Activated T-cell treated with anti-CD3 and anti-CD28 coated beads, Interleukin-2, amount 50 U/mL, for 24 hours (primary cell): ENCODE data around the gene FMN1.

Experiments
- DNase-seq: peaks from one replicate; pipeline ENCODE4 v3.0.0-alpha.2; 2020
- H3K27ac Mint-ChIP-seq: 2 replicates; pipeline ENCODE4 v1.8.0; 2020; ENCODE audit warnings: mild to moderate bottlenecking, mixed read lengths
- H3K27me3 Mint-ChIP-seq: 2 replicates; pipeline ENCODE4 v1.8.0; 2020; ENCODE audit warnings: mixed read lengths
- H3K36me3 Mint-ChIP-seq: 2 replicates; pipeline ENCODE4 v1.8.0; 2020; ENCODE audit warnings: low read depth, mixed read lengths
- H3K4me1 Mint-ChIP-seq: 2 replicates; pipeline ENCODE4 v1.8.0; 2020; ENCODE audit warnings: low read depth, mixed read lengths
- H3K4me3 Mint-ChIP-seq: 2 replicates; pipeline ENCODE4 v1.8.0; 2020; ENCODE audit warnings: mild to moderate bottlenecking, moderate library complexity, mixed read lengths
- H3K9me3 Mint-ChIP-seq: 2 replicates; pipeline ENCODE4 v1.8.0; 2020; ENCODE audit warnings: mixed read lengths

Gene FMN1

DNA sequence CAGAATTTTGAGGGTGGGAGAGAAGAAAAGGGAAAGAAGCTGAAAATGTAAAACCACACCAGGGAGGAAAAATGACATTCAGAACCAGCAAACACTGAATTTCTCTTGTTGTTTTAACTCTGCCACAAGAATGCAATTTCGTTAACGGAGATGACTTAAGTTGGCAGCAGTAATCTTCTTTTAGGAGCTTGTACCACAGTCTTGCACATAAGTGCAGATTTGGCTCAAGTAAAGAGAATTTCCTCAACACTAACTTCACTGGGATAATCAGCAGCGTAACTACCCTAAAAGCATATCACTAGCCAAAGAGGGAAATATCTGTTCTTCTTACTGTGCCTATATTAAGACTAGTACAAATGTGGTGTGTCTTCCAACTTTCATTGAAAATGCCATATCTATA is 461.2 kb downstream of the FMN1 start:
- Mint-ChIP-seq H3K36me3 (no peaks in the 10 kb centered on the region), H3K27me3 (peaks cover 66% of the 10 kb centered on the region)
- no peak for DNase-seq

DNA sequence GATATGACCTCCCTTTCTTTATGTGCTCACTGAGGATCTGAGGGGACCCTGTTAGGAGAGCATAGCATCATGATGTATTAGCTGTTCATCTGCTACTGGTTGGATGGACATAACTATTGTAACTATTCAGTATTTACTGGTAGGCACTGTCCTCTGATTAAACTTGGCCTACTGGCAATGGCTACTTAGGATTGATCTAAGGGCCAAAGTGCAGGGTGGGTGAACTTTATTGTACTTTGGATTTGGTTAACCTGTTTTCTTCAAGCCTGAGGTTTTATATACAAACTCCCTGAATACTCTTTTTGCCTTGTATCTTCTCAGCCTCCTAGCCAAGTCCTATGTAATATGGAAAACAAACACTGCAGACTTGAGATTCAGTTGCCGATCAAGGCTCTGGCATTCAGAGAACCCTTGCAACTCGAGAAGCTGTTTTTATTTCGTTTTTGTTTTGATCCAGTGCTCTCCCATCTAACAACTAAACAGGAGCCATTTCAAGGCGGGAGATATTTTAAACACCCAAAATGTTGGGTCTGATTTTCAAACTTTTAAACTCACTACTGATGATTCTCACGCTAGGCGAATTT is 461.8 kb downstream of the FMN1 start:
- H3K27ac Mint-ChIP-seq, result no peak overlapping the region
- H3K36me3 Mint-ChIP-seq, result no peaks in the 10 kb centered on the region
- no peak overlapping the region for H3K4me3 Mint-ChIP-seq
- DNase-seq, result no peak
- H3K4me1 Mint-ChIP-seq, result peaks cover 7% of the 10 kb centered on the region
- no peaks in the 10 kb centered on the region for H3K9me3 Mint-ChIP-seq
- H3K27me3 Mint-ChIP-seq, result peaks cover 69% of the 10 kb centered on the region

More for the DNA sequence above, 461.2 kb downstream of the FMN1 start:
- Mint-ChIP-seq H3K9me3 (no peaks in the 10 kb centered on the region), H3K27ac (no peak overlapping the region), H3K4me1 (peaks cover 7% of the 10 kb centered on the region), H3K4me3 (no peak overlapping the region)

DNA sequence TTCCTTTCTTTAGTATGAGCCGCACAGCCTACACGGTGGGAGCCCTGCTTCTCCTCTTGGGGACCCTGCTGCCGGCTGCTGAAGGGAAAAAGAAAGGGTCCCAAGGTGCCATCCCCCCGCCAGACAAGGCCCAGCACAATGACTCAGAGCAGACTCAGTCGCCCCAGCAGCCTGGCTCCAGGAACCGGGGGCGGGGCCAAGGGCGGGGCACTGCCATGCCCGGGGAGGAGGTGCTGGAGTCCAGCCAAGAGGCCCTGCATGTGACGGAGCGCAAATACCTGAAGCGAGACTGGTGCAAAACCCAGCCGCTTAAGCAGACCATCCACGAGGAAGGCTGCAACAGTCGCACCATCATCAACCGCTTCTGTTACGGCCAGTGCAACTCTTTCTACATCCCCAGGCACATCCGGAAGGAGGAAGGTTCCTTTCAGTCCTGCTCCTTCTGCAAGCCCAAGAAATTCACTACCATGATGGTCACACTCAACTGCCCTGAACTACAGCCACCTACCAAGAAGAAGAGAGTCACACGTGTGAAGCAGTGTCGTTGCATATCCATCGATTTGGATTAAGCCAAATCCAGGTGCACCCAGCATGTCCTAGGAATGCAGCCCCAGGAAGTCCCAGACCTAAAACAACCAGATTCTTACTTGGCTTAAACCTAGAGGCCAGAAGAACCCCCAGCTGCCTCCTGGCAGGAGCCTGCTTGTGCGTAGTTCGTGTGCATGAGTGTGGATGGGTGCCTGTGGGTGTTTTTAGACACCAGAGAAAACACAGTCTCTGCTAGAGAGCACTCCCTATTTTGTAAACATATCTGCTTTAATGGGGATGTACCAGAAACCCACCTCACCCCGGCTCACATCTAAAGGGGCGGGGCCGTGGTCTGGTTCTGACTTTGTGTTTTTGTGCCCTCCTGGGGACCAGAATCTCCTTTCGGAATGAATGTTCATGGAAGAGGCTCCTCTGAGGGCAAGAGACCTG is 463.5 kb downstream of the FMN1 start:
- DNase-seq, result no peak
- peaks cover 75% of the 10 kb centered on the region for H3K27me3 Mint-ChIP-seq
- no peak overlapping the region for H3K27ac Mint-ChIP-seq
- H3K9me3 Mint-ChIP-seq, result no peaks in the 10 kb centered on the region
- no peak overlapping the region for H3K4me3 Mint-ChIP-seq
- peaks cover 7% of the 10 kb centered on the region for H3K4me1 Mint-ChIP-seq
- H3K36me3 Mint-ChIP-seq, result no peaks in the 10 kb centered on the region

DNA sequence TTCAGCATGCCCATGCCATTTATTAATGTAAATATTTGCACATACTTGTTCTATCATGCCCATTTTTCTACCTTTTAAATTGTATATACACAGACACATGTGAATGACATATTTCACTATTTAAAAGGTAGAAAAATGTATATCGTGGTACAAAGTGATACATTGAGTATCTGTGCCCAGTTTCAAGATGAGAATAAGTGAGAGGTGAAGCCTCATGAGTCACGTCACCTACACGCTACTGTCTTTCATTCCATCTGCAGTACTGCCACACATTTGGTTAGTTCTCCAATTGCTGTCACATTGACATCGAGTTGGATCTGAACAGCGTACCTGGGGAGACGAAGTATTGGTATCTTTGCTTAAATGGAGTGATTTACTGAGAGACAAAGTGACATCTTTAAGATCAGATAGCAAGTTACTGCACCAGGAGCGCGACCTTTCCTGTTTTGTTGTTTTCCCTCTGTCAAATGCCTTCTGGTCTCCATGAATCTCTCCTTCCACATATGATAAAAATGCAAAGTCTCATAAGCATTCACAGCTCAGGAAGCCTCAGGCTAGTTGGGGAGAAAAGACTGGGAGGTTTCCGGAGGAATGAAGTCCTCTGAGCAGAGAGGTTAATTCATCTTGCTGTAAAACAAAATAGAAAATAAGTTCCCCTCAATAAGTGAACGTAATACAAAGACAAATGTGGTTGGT is 464.7 kb downstream of the FMN1 start:
- no peaks in the 10 kb centered on the region for H3K36me3 Mint-ChIP-seq
- H3K4me1 Mint-ChIP-seq, result peaks cover 7% of the 10 kb centered on the region
- peaks cover 80% of the 10 kb centered on the region for H3K27me3 Mint-ChIP-seq
- H3K27ac Mint-ChIP-seq, result no peak overlapping the region
- peaks cover 2% of the 10 kb centered on the region for H3K9me3 Mint-ChIP-seq
- DNase-seq, result no peak
- H3K4me3 Mint-ChIP-seq, result no peak overlapping the region

DNA sequence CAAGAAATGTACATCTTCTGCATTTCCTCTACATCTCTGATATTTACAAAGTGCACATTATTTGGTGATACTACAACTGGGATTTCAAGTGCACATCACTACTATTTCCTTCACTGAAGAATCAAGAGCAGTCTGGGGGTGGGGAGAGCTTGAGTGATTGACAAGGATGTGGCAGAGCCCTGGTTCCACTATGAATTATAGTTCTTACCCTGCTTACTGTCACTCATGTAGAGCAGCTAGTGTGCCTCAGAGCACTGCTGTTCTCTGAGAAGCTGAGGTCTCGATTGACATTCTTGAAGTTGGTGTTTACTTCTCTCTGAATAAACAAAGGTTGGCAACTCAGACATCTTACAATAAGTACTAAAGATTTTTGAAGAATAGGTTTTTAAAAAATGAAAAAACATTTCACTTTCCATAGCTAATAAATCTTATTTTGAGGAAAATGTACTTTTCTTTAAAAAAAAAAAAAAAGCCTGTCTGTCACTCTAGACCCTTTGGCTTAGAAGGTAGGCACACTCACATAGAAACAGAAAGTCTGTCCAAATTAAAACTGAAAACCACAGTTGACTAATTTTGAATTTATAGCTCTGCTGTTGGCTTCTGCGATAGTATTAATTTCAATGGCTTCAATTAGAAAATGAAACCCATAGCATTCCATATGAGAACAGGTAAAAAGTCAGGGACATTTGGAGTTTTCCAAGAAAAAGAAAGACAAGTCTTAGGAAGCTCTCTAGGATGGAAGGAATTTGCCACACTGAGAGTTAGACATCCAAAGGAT is 471.2 kb downstream of the FMN1 start:
- Mint-ChIP-seq H3K36me3 (no peaks in the 10 kb centered on the region), H3K27ac (no peak overlapping the region), H3K27me3 (peaks cover 93% of the 10 kb centered on the region), H3K4me3 (no peak overlapping the region), H3K4me1 (peaks cover 24% of the 10 kb centered on the region), H3K9me3 (peaks cover 2% of the 10 kb centered on the region)
- DNase-seq, result no peak

DNA sequence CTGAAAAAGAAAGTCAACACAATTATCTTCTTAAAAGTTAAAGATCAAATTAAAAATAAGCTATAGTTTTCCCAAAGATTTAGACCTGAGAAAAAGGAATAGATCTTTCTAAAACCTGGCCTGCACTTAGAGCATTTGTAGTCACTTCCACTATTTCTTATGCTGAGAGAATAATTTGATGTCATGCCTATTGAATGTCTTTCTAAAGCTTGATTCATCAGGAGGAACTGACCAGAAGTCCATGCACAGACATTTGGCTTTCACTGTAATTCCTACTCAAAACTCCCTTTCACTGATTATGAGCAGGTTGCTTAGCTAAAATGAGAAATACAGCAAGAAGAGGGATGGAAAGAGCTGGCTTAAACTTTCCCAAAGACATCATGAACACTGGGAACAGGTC is 472.4 kb downstream of the FMN1 start:
- H3K36me3 Mint-ChIP-seq, result no peaks in the 10 kb centered on the region
- DNase-seq, result no peak
- no peak overlapping the region for H3K27ac Mint-ChIP-seq
- no peak overlapping the region for H3K4me3 Mint-ChIP-seq
- peaks cover 92% of the 10 kb centered on the region for H3K27me3 Mint-ChIP-seq
- H3K9me3 Mint-ChIP-seq, result peaks cover 2% of the 10 kb centered on the region
- peaks cover 31% of the 10 kb centered on the region for H3K4me1 Mint-ChIP-seq

DNA sequence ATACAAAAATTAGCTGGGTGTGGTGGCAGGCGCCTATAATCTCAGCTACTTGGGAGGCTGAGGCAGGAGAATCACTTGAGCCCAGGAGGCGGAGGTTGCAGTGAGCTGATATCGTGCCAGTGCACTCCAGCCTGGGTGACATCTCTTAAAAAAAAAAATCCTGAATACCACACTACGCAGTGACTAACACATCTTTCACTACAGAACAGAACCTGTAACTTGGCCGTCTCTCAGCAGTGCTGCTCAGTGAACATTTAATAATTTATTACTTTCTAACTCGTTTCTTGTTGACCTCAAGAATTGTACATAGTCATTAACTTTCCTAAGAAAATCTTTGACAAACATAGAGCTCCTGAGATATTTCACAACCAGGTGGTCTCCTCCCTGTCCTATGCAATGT is 472.9 kb downstream of the FMN1 start:
- Mint-ChIP-seq H3K36me3 (no peaks in the 10 kb centered on the region), H3K27ac (no peak overlapping the region), H3K27me3 (peaks cover 92% of the 10 kb centered on the region), H3K4me1 (peaks cover 36% of the 10 kb centered on the region), H3K9me3 (peaks cover 2% of the 10 kb centered on the region), H3K4me3 (no peak overlapping the region)
- no peak for DNase-seq

DNA sequence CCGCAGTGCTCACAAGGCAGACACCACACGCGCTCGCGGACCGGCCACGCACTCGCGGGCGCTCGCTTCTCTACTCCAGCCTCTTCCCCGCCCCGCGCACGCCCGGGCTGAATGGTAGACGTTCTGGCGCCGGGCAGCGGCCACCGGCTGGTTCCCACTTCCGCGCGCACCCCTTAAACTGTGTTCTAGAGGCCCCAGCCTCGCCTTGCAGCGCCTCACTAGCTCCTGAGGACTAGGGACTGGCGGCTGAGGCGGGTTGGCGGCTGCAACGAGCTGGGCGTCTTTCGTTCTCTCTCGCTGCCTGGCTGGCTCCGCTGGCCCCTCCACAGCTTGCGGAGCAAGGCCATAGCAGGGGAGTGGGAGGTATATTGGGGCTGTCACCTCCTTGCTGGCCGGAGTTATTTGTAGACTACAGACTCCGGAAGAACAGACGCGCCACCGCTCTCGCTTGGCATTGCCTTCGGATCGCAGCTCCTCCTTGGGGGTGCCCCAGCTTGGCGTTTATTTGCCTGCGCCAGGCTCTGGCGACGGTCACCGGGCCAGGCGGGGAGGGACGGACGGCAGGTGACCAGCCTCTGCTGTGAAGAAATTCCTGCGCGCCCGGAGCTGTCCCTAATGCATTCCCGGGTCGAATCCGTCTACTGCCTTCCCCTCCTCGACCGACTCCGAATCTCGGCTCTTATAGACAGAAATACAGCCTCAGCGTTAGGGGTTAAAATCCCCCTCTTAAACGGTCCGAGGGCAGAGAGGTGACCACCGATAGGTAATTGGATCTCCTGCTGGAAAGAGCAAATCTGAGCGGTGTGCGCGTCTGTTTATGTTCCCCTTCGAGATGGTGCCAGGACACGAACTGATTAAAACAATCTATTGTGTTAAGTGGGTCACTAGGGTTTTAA is 475.4 kb downstream of the FMN1 start:
- Mint-ChIP-seq H3K27me3 (peaks cover 87% of the 10 kb centered on the region), H3K27ac (no peak overlapping the region), H3K4me3 (peak overlapping the region; percentile 53), H3K36me3 (no peaks in the 10 kb centered on the region), H3K4me1 (peaks cover 37% of the 10 kb centered on the region), H3K9me3 (no peaks in the 10 kb centered on the region)
- peak; percentile 35 for DNase-seq

DNA sequence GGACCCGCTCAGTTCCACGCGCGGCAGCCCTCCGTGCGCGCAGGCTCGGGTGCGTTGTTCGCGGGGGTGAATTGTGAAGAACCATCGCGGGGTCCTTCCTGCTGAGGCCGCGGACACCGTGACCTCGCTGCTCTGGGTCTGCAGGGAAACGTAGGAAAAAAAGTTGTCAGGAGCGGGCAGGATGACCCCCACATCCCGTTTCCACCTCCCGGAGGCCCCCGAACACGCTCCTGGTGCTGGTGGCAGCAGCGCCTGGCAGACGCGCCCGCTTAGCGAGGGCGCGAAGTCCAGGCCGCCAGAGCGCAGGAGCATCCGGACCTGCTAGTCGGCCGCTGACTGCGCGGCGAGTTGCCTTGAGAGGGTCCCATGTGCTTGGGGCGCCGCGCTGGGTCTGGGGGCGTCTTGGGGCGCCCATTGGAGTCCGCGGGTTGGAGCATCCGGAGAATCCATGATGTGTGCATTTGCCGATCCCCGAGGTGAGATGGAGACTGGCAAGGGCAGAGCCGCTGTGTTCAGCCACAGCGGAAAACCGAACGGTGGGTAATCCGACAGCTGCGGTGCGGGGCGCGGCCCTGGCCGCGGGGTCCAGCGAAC is 476.2 kb downstream of the FMN1 start:
- peak; percentile 39 for DNase-seq
- no peaks in the 10 kb centered on the region for H3K9me3 Mint-ChIP-seq
- H3K4me3 Mint-ChIP-seq, result peak overlapping the region; percentile 53
- H3K27ac Mint-ChIP-seq, result peak overlapping the region; percentile 41
- peaks cover 90% of the 10 kb centered on the region for H3K27me3 Mint-ChIP-seq
- H3K4me1 Mint-ChIP-seq, result peaks cover 31% of the 10 kb centered on the region
- H3K36me3 Mint-ChIP-seq, result no peaks in the 10 kb centered on the region

DNA sequence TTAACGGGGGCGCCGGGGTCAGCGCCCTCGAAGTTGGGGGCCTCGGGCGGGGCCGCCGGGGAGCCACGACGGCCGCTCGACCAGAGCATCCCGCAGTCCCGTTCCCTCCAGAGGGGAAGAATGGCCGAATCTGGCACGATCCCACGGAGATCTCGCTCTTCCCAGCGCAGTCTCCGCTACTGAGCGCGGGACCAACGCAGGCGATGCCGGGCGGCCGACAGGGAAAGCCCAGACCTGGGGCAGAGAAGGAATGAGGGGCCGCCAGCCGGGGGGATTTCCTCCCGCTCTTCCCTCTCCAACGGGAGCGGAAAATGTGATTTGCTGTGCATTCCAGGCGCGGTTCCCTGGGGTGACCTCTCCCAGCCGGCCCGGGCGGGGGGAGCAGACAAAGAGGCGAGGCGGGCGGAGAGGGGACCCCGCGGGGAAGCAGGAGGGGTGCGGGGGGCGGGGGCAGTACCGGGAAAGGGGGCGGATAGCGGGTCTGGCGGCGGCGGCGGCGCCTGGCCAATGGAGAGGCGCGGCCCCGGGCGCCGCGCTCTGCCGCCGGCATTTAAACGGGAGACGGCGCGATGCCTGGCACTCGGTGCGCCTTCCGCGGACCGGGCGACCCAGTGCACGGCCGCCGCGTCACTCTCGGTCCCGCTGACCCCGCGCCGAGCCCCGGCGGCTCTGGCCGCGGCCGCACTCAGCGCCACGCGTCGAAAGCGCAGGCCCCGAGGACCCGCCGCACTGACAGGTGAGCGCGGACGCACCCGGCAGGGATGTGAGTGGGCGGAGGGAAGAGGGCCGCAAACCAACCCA is 476.9 kb downstream of the FMN1 start, which contains the start of gene GREM1:
GREM1 (plus strand) TSS at position 579 of the 801 bp plus-strand sequence. CDS start 12,687 bp downstream, outside the sequence.
- H3K4me3 Mint-ChIP-seq, result peak within 1 kb of the TSS; percentile 53
- H3K27ac Mint-ChIP-seq, result peak within 1 kb of the TSS; percentile 41
- DNase-seq, result no peak
- peaks cover 25% of the 10 kb centered on the region for H3K4me1 Mint-ChIP-seq
- no peaks in the 10 kb centered on the region for H3K9me3 Mint-ChIP-seq
- H3K36me3 Mint-ChIP-seq, result no peaks in the 10 kb centered on the region
- H3K27me3 Mint-ChIP-seq, result peaks cover 89% of the 10 kb centered on the region

DNA sequence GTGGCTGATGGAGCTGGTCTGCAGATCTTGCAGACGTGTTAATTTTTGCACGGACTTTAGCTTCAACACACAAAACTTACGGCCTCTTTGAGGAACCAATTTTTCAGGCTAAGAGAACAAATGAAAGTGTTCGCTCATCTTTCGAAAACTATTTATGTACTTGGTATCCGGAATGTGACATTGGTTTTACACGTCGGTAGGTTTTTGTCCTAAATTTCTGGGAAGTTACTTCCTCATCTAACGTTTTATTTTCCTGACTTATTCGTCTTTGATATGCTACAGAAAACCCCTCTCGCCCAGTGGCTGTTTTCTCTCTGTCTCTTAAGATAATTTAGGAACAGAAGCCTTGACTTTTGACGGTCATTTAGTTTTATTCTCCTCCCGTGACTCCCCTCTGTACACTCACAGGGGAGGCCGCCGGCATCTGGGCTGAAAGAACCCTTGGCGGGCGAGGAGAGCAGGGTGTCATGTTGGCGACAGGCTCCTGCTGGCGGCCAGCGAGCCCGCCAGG is 477.5 kb downstream of the FMN1 start:
- peaks cover 86% of the 10 kb centered on the region for H3K27me3 Mint-ChIP-seq

DNA sequence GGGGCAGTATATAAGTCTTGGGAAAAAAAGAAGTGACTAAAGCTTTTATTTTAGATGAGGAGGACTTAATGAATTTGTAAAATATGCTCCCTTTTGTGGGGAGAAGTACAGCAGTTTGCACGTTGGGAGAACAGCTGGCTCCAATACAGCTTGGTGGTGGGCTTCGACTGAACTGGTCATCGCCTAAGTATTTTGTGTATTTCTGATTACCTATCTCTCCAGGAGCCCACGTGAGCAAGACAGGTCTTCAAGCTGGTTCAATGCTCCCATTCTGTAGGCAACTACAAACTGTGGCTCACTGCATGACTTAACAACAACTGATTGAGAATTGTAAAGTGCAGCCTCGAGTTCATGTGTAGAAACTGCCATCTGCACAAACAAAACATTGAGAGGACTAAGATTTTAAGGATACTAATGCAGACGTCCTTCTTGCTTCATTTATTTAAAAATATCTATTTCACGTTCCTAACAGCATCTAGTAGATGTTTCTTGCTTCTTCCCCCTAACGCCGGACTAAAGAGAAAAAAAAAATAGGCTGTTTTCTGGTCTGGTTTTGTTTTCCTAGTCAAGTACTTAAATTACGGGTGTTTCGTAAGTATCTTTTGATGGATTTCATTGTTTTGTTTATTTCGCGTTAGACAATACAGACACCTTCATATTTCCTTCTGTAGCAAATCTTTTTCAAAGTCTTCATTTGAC is 478.1 kb downstream of the FMN1 start:
- Mint-ChIP-seq H3K27me3 (peaks cover 82% of the 10 kb centered on the region), H3K4me1 (peaks cover 22% of the 10 kb centered on the region), H3K36me3 (no peaks in the 10 kb centered on the region), H3K9me3 (no peaks in the 10 kb centered on the region), H3K4me3 (peak overlapping the region; percentile 15), H3K27ac (no peak overlapping the region)
- DNase-seq, result no peak

More for the DNA sequence above, 477.5 kb downstream of the FMN1 start:
- H3K36me3 Mint-ChIP-seq, result no peaks in the 10 kb centered on the region
- no peak for DNase-seq
- no peak overlapping the region for H3K27ac Mint-ChIP-seq
- H3K4me3 Mint-ChIP-seq, result peak overlapping the region; percentile 15
- H3K4me1 Mint-ChIP-seq, result peaks cover 22% of the 10 kb centered on the region
- H3K9me3 Mint-ChIP-seq, result no peaks in the 10 kb centered on the region
